ENCODE data around the gene RAP2A.

RAP2A gene

DNA sequence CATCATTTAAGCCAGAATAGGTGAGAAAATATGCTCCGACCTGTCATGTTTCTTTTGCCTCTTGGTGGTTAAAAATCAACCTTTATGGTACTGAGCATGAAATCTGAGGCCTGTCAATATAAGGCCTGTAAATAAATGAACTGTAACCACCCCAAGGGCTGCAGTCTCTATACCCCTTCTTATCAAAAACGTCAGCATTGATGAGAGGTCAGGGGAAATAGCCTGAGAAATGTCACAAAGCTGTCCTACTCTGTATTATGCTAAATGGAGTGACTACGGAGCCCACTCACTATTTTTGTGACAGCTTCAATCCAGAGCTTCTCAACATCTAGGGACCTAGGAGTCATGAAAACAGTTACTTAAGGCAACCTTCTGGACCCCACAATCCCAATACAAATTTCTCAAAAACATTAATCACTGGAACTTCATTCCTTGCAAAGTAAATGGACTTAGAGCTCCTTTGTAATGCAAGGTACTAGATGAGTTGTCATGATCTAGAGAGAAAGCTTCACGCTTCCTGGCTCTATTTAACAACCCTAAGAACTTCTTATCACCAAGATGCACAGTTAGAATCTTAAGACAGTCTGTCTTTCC lies 2.7 kb upstream of the RAP2A start:
- H3K9me3 ChIP-seq (ENCODE audit: insufficient read depth, low read length) = no peaks in the 10 kb centered on the region
- H2AFZ ChIP-seq (ENCODE audit: low read depth, low read length, severe bottlenecking) = no peak overlapping the region
- no peaks in the 10 kb centered on the region for H3K36me3 ChIP-seq (ENCODE audit: low read length)
- peak overlapping the region; percentile 94 for H3K4me2 ChIP-seq (ENCODE audit: low read depth, low read length, poor library complexity, severe bottlenecking)
- H4K20me1 ChIP-seq (ENCODE audit: low read depth, low read length) = no peaks in the 10 kb centered on the region
- H3K4me3 ChIP-seq (ENCODE audit: insufficient read depth, low read length, poor library complexity, severe bottlenecking) = no peak overlapping the region
- H3K27ac ChIP-seq (ENCODE audit: low read depth, low read length) = no peak overlapping the region
- TF ChIP-seq, protein P1, sequence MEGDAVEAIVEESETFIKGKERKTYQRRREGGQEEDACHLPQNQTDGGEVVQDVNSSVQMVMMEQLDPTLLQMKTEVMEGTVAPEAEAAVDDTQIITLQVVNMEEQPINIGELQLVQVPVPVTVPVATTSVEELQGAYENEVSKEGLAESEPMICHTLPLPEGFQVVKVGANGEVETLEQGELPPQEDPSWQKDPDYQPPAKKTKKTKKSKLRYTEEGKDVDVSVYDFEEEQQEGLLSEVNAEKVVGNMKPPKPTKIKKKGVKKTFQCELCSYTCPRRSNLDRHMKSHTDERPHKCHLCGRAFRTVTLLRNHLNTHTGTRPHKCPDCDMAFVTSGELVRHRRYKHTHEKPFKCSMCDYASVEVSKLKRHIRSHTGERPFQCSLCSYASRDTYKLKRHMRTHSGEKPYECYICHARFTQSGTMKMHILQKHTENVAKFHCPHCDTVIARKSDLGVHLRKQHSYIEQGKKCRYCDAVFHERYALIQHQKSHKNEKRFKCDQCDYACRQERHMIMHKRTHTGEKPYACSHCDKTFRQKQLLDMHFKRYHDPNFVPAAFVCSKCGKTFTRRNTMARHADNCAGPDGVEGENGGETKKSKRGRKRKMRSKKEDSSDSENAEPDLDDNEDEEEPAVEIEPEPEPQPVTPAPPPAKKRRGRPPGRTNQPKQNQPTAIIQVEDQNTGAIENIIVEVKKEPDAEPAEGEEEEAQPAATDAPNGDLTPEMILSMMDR (IDR thresholded peaks at IDR 0.05; ENCODE audit: insufficient read depth, low read length, poor library complexity, severe bottlenecking) = no peak
- TF ChIP-seq EZH2phosphoT487 (conservative IDR thresholded peaks at IDR 0.05; ENCODE audit: low read length) = no peak
- H3K9ac ChIP-seq (ENCODE audit: low read length) = no peak overlapping the region
- no peaks in the 10 kb centered on the region for H3K9me2 ChIP-seq (replicated peaks; ENCODE audit: insufficient read depth, low read length)
- H3K27me3 ChIP-seq (ENCODE audit: low read length) = no peaks in the 10 kb centered on the region
- peaks cover 8% of the 10 kb centered on the region; the same call in 1 of the 2 replicates for H3K79me2 ChIP-seq (ENCODE audit: insufficient read depth, low read length)
- H3F3A ChIP-seq (ENCODE audit: insufficient read depth) = peaks cover 15% of the 10 kb centered on the region; the same call in 1 of the 2 replicates

DNA sequence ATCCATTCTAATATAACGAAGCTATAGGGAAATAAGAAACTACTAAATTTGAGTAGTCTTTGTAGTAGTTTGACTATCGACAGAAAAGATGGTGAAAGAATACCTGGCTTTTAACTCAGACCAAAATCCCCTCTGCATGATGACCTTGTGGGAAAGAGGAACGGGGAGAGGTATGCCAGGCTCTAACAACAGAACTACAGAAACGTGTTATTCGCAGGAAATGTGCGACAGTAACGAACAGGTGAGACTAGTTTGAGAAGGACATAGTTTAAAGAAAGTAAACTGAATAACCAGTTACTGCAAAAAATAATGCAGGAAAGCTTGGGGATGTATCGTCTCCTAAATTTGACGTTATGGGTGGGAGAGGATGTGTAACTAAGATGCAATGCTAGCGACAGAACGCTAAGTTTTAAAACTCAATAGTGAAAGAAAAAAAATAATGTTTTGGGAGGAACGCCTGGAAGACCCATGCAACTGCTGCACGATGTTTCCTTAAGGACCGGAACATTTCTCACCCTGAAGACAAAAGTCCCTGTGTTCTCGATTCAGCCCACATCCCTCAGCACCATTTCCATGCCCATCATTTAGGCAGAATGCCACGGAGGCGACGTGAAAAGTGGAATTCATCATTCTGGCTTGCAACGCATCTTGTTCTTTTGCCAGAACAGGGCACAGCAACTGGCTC lies 1.6 kb upstream of the RAP2A start:
- peaks cover 9% of the 10 kb centered on the region; the same call in 1 of the 2 replicates for H3K79me2 ChIP-seq (ENCODE audit: insufficient read depth, low read length)
- H3K9ac ChIP-seq (ENCODE audit: low read length) = peak overlapping the region; percentile 49
- peaks cover 15% of the 10 kb centered on the region; the same call in 1 of the 2 replicates for H3F3A ChIP-seq (ENCODE audit: insufficient read depth)
- no peaks in the 10 kb centered on the region for H3K9me2 ChIP-seq (replicated peaks; ENCODE audit: insufficient read depth, low read length)
- TF ChIP-seq EZH2phosphoT487 (conservative IDR thresholded peaks at IDR 0.05; ENCODE audit: low read length) = no peak
- TF ChIP-seq, protein P1 (IDR thresholded peaks at IDR 0.05; ENCODE audit: insufficient read depth, low read length, poor library complexity, severe bottlenecking) = no peak
- H3K4me3 ChIP-seq (ENCODE audit: insufficient read depth, low read length, poor library complexity, severe bottlenecking) = peak overlapping the region; percentile 96
- no peaks in the 10 kb centered on the region for H3K27me3 ChIP-seq (ENCODE audit: low read length)
- peak overlapping the region; percentile 23; the same call in 1 of the 2 replicates for H3K27ac ChIP-seq (ENCODE audit: low read depth, low read length)
- peak overlapping the region; percentile 94 for H2AFZ ChIP-seq (ENCODE audit: low read depth, low read length, severe bottlenecking)
- no peaks in the 10 kb centered on the region for H3K36me3 ChIP-seq (ENCODE audit: low read length)
- H4K20me1 ChIP-seq (ENCODE audit: low read depth, low read length) = no peaks in the 10 kb centered on the region
- no peaks in the 10 kb centered on the region for H3K9me3 ChIP-seq (ENCODE audit: insufficient read depth, low read length)
- H3K4me2 ChIP-seq (ENCODE audit: low read depth, low read length, poor library complexity, severe bottlenecking) = peak overlapping the region; percentile 94

DNA sequence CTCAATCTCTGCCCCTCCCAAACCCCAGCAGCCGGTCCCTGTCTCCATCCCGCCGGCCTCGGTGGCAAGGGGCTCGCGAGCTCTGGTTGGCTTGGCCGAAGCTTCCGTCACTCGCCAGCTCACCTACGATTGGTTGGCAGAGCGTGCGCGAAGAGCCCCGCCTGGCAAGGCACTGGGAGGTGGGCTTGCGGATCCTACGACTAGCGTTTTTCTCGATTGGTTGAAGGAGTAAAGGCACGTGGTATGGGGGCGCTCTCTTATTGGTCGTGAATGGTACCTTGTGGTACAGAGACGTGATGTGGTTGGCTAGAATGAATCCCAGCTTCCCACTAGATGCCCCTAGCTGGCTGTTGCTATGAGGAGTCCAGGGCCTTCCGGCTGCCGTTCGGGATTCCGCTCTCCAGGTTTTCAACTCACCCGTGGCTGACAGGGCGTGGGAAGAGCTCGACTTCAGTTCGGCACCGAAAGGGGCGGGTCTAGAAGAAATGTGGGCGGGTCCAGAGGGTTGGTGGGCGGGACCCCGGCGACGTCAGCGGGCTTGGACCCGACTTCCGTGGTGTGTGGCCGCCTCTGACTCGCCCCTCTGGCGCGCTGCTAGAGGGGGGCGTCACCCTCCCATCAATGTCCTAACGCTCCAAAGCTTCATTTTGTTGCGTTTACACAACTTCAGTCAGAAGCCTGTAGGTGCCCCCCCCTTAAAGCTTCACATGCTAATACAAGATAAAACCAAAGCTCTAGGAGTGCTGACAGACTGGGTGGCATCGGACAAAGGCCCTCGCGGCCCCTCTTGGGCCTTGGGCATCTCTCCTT lies 847 bp upstream of the RAP2A start:
- H3K9me3 ChIP-seq (ENCODE audit: insufficient read depth, low read length) = no peaks in the 10 kb centered on the region
- no peaks in the 10 kb centered on the region for H3K9me2 ChIP-seq (replicated peaks; ENCODE audit: insufficient read depth, low read length)
- no peaks in the 10 kb centered on the region for H3K36me3 ChIP-seq (ENCODE audit: low read length)
- peak overlapping the region; percentile 96 for H3K4me3 ChIP-seq (ENCODE audit: insufficient read depth, low read length, poor library complexity, severe bottlenecking)
- peaks cover 9% of the 10 kb centered on the region; the same call in 1 of the 2 replicates for H3K79me2 ChIP-seq (ENCODE audit: insufficient read depth, low read length)
- H3F3A ChIP-seq (ENCODE audit: insufficient read depth) = peaks cover 15% of the 10 kb centered on the region; the same call in 1 of the 2 replicates
- peak overlapping the region; percentile 94 for H2AFZ ChIP-seq (ENCODE audit: low read depth, low read length, severe bottlenecking)
- H4K20me1 ChIP-seq (ENCODE audit: low read depth, low read length) = no peaks in the 10 kb centered on the region
- peak overlapping the region; percentile 94 for H3K4me2 ChIP-seq (ENCODE audit: low read depth, low read length, poor library complexity, severe bottlenecking)
- peak overlapping the region; percentile 91 for H3K9ac ChIP-seq (ENCODE audit: low read length)
- TF ChIP-seq, protein P1 (IDR thresholded peaks at IDR 0.05; ENCODE audit: insufficient read depth, low read length, poor library complexity, severe bottlenecking) = no peak
- TF ChIP-seq EZH2phosphoT487 (conservative IDR thresholded peaks at IDR 0.05; ENCODE audit: low read length) = no peak
- H3K27me3 ChIP-seq (ENCODE audit: low read length) = no peaks in the 10 kb centered on the region
- peak overlapping the region; percentile 91 for H3K27ac ChIP-seq (ENCODE audit: low read depth, low read length)

All from SU-DHL-6 (cell line).